RWPE2 (cell line): Measurements from ENCODE around the gene ZNF322.

Experiments used
- ATAC-seq: fragments of 200-7000 bp; cut with Tn5 transposase; 3 replicates; pipeline ENCODE4 v1.9.1; 2021; ENCODE audit warnings: low read depth
- DNase-seq: peaks from one replicate; pipeline ENCODE4 v3.0.0-alpha.2; 2020; ENCODE audit warnings: low spot score
- H3K27ac ChIP-seq: fragments of 450-650 bp; 2 replicates; pipeline ENCODE4 v1.5.1; 2017; ENCODE audit warnings: mild to moderate bottlenecking; ENCODE audit not compliant: poor library complexity, severe bottlenecking
- H3K27me3 ChIP-seq: fragments of 250-450 bp; sonication (Bioruptor Pico); 2 replicates; pipeline ENCODE4 v1.5.1; 2021; ENCODE audit warnings: mild to moderate bottlenecking, moderate library complexity; ENCODE audit not compliant: insufficient read depth, poor library complexity, severe bottlenecking
- H3K36me3 ChIP-seq: fragments of 250-450 bp; sonication (Bioruptor Pico); 2 replicates; pipeline ENCODE4 v1.5.1; 2020; ENCODE audit warnings: low read depth, mild to moderate bottlenecking, moderate library complexity
- H3K4me1 ChIP-seq: fragments of 250-450 bp; sonication (Bioruptor Pico); 2 replicates; pipeline ENCODE4 v1.5.1; 2021; ENCODE audit warnings: mild to moderate bottlenecking, moderate library complexity; ENCODE audit not compliant: insufficient read depth, poor library complexity, severe bottlenecking
- H3K4me3 ChIP-seq: fragments of 250-450 bp; sonication (Bioruptor Pico); 2 replicates; pipeline ENCODE4 v1.5.1; 2021; ENCODE audit warnings: mild to moderate bottlenecking, moderate library complexity; ENCODE audit not compliant: severe bottlenecking
- H3K9me3 ChIP-seq: fragments of 250-450 bp; sonication (Bioruptor Pico); 2 replicates; pipeline ENCODE4 v1.5.1; 2021; ENCODE audit warnings: mild to moderate bottlenecking, moderate library complexity; ENCODE audit not compliant: severe bottlenecking
- TF ChIP-seq, protein P1 (sequence below): fragments of 450-650 bp; IDR thresholded peaks from one replicate; pipeline ENCODE4 v1.5.1; 2017; ENCODE audit warnings: mild to moderate bottlenecking, moderate library complexity; ENCODE audit not compliant: poor library complexity, severe bottlenecking

The ZNF322 gene

DNA sequence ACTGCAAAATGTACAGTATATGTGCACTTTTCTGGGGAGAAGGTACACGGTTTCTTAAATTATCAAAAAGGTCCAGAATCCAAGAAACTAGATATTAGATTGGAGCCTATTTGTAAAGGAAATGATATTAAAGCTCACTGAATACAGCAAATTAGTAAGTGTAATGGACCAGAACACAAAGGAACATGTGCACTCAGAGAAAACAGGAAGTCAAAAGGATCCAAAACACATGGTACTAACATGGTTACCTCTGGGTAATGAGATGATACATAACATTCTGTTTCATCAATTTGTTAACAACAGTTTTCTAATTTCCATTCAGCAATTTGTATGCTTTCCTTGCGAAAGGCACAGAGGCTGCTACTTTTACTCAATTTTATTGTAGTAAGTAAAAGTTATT is 18.7 kb downstream of the ZNF322 start:
- DNase-seq (no peak), ATAC-seq (no peak)
- TF ChIP-seq, protein P1, sequence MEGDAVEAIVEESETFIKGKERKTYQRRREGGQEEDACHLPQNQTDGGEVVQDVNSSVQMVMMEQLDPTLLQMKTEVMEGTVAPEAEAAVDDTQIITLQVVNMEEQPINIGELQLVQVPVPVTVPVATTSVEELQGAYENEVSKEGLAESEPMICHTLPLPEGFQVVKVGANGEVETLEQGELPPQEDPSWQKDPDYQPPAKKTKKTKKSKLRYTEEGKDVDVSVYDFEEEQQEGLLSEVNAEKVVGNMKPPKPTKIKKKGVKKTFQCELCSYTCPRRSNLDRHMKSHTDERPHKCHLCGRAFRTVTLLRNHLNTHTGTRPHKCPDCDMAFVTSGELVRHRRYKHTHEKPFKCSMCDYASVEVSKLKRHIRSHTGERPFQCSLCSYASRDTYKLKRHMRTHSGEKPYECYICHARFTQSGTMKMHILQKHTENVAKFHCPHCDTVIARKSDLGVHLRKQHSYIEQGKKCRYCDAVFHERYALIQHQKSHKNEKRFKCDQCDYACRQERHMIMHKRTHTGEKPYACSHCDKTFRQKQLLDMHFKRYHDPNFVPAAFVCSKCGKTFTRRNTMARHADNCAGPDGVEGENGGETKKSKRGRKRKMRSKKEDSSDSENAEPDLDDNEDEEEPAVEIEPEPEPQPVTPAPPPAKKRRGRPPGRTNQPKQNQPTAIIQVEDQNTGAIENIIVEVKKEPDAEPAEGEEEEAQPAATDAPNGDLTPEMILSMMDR: no peak
- H3K4me1 ChIP-seq: no peaks in the 10 kb centered on the region
- H3K4me3 ChIP-seq: no peak overlapping the region
- peaks cover 23% of the 10 kb centered on the region for H3K9me3 ChIP-seq
- no peak overlapping the region for H3K27ac ChIP-seq
- no peaks in the 10 kb centered on the region for H3K27me3 ChIP-seq
- peaks cover 69% of the 10 kb centered on the region for H3K36me3 ChIP-seq

DNA sequence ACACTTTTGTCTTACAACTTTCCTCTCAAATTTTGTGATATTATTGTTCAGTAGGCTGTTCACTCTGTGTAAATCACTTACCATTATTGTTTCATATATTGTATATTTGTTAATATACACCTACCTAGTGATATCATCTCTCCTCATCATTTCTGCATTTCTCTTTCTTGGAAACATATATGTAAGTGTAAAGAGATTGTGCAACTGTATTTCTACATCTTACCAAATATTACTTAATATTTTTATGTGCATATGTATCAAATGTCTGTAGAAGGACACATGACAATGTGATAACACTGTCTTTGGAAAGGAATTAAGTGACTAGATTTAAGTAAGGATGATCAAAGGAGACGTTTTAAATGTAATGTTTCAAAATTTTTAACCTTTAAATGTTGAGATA is 30.2 kb downstream of the ZNF322 start:
- no peak overlapping the region for H3K27ac ChIP-seq
- H3K27me3 ChIP-seq: no peaks in the 10 kb centered on the region
- no peaks in the 10 kb centered on the region for H3K9me3 ChIP-seq
- TF ChIP-seq, protein P1: no peak
- no peaks in the 10 kb centered on the region for H3K36me3 ChIP-seq
- H3K4me1 ChIP-seq: no peaks in the 10 kb centered on the region
- DNase-seq: no peak
- ATAC-seq: no peak
- no peak overlapping the region for H3K4me3 ChIP-seq

DNA sequence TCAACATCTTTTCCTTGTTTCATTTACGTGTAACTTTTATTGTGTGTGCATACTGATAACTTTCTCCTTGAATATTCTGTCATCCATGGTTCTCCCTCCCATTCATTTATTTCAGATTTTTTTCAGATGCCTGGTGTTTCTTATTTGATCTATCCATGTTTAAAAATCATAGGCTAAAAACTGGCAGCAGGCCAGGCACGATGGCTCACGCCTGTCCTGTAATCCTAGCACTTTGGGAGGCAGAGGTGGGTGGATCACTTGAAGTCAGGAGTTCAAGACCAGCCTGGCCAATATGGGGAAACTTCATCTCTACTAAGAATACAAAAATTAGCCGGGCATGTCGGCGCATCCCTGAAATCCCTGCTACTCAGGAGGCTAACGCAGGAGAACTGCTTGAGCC is 31.7 kb downstream of the ZNF322 start:
- H3K9me3 ChIP-seq: no peaks in the 10 kb centered on the region
- H3K27ac ChIP-seq: no peak overlapping the region
- TF ChIP-seq, protein P1: no peak
- no peaks in the 10 kb centered on the region for H3K27me3 ChIP-seq
- H3K4me1 ChIP-seq: no peaks in the 10 kb centered on the region
- DNase-seq: no peak
- no peaks in the 10 kb centered on the region for H3K36me3 ChIP-seq
- ATAC-seq: no peak
- no peak overlapping the region for H3K4me3 ChIP-seq

DNA sequence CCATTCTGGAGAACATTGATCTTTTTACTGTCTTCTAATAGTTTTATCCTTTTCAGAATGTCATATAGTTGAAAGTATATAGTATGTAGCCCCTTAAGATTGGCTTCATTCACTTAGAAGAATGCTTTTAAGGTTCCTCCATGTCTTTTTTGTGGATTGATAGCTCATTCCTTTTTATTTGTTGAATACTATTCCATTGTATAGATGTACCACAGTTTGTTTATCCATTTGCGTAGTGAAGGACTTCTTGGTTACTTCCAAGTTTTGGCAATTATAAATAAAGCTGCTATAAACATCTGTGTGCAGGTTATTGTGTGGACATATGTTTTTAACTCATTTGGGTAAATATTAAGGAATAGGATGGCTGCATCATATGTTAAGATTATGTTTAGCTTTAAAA is 35.0 kb downstream of the ZNF322 start:
- Histone ChIP-seq H3K27ac (no peak overlapping the region), H3K36me3 (no peaks in the 10 kb centered on the region), H3K27me3 (no peaks in the 10 kb centered on the region), H3K4me1 (no peaks in the 10 kb centered on the region), H3K9me3 (no peaks in the 10 kb centered on the region), H3K4me3 (no peak overlapping the region)
- no peak for ATAC-seq
- DNase-seq: no peak
- TF ChIP-seq, protein P1: no peak

DNA sequence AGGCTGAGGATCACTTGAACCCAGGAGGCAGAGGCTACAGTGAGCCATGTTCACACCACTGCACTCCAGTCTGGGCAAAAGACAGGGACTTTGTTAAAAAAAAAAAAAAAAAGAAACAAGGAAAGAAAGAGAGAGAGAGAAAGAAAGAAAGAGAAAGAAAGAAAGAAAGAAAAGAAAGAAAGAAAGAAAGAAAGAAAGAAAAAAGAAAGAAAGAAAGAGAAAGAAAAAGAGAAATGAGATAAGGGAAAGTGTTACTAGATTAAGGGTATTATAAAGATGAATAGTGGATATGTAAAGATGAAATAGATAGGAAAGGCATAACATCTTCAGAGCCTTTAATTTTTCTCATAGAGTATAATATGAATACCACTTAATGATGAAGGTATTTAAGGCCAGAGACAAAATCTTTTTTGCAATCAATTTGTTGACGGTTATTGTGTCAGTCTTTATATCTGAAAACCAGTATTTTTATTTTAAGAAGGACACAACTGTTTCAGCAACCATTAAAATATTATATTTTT is 36.1 kb downstream of the ZNF322 start:
- TF ChIP-seq, protein P1: no peak
- no peak for ATAC-seq
- no peaks in the 10 kb centered on the region for H3K4me1 ChIP-seq
- no peaks in the 10 kb centered on the region for H3K9me3 ChIP-seq
- no peak for DNase-seq
- no peaks in the 10 kb centered on the region for H3K27me3 ChIP-seq
- H3K27ac ChIP-seq: no peak overlapping the region
- H3K4me3 ChIP-seq: no peak overlapping the region
- H3K36me3 ChIP-seq: no peaks in the 10 kb centered on the region
